Measurements from ENCODE around the gene TJP3. TPM values are rescaled to one million over a fixed set of nuclear protein-coding genes. Genes with fewer than 3 reads are reported as not detected.

Gene TJP3
- total and polyA plus RNA-seq, 7 experiments from 2014 or later: 1.2 to 20.1 (median 16.1) TPM

DNA sequence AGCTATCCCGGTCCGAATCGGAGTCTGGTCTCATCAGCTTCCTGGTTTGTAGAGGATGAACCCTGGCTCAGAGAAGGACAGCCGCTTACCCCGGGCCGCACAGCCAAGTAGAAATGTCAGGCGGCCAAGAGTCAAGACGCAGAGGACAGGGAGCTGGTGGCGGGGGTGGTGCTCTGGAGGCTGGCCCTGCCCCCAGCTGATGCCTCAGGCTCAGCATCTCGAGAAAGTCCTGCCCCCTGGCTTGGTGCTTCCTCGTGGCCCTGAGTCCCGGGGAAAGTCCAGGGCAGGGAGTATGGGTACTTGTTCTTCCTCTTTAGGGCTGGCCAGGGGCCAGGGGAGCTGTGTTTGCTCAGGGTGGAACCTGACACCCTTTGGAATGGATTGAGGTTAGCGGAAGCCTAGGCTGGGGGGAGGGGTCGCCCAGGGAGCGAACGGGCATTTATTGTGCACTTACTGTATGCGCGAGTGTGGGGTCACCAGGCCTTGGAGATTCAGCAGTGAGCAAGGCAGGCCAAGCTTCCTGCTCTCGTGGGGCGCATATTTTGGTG lies 2.2 kb downstream of the TJP3 start:
- no peaks in the 10 kb centered on the region for H3K9me3 Mint-ChIP-seq
- H3K36me3 Mint-ChIP-seq: no peaks in the 10 kb centered on the region
- H3K27me3 Mint-ChIP-seq: peaks cover 0 to 11% (median 0%) of the 10 kb centered on the region in 5 donors
- H3K4me3 Mint-ChIP-seq: no peak overlapping the region
- intact Hi-C loops (cut with micrococcal nuclease): no loop called here
- no peak for DNase-seq
- no peak overlapping the region for H3K27ac ChIP-seq (ENCODE audit: low read depth, low read length)
- no peak overlapping the region for H3K27ac Mint-ChIP-seq
- H3K36me3 ChIP-seq (ENCODE audit: control insufficient read depth in 2 of 3, insufficient read depth in 3 of 3, low read length in 3 of 3): no peaks in the 10 kb centered on the region
- peaks cover 0 to 12% (median 5%) of the 10 kb centered on the region in 7 donors for H3K4me1 Mint-ChIP-seq
- peak; percentile 83 for ATAC-seq
- no peaks in the 10 kb centered on the region for H3K27me3 ChIP-seq (ENCODE audit: control insufficient read depth in 2 of 2, insufficient read depth in 2 of 2, low read length in 2 of 2)
- CTCF ChIA-PET: no interaction called here
- no peaks in the 10 kb centered on the region for H3K9me3 ChIP-seq (ENCODE audit: control insufficient read depth in 2 of 3, low read length in 3 of 3)
- H3K4me1 ChIP-seq (ENCODE audit: control insufficient read depth in 2 of 2, insufficient read depth in 2 of 2, low read length in 2 of 2): no peaks in the 10 kb centered on the region
- H3K4me3 ChIP-seq (ENCODE audit: low read length): no peak overlapping the region
- POLR2A ChIA-PET: interaction anchor here (0.9 kb wide), 1 partner anchor 22 kb away, joined by 3 read pairs; no protein-coding TSS in a partner anchor

DNA sequence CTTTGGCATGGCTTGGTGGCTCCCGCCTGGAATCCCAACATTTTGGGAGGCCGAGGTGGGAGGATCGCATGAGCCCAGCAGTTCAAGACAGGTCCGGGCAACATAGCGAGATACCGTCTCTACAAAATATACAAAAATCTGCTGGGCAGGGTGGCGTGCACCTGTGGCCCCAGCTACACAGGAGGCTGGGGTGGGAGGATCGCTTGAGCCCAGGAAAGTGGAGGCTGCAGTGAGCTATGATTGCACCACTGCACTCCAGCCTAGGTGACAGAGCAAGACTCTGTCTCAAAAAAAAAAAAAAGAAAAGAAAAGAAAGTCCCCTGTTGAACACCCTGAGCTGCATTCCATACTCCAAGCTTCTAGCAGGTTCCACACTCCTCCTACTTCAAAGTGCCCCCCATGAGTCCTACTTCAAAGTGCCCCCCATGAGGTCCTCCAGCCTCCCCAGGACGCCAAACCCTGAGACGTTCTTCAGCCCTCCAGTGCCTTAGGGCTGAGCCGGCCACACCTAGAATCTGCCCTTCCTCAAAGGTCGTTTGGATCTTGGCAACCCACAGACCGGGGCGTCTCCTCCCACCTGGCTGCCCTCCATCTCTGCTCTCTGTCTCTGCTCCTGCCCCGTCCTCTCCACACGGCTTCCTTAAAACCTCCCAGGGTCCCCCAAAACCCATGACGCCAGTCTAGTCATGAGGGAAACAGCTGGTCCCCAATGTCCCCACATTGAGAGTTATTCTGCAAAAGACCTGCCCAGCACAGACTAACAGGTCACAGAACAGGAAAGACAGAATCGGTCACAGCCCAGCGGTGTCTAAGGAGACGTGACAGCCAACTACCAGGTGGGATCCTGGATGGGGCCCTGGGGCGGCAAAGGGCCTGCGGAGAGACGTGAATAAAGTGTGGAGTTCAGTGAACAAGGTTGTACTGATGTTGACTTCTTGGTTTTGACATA lies 4.8 kb downstream of the TJP3 start:
- Histone ChIP-seq H3K27ac (ENCODE audit: low read depth, low read length) (no peak overlapping the region), H3K27me3 (ENCODE audit: control insufficient read depth in 2 of 2, insufficient read depth in 2 of 2, low read length in 2 of 2) (no peaks in the 10 kb centered on the region), H3K4me3 (ENCODE audit: low read length) (no peak overlapping the region), H3K9me3 (ENCODE audit: control insufficient read depth in 2 of 3, low read length in 3 of 3) (no peaks in the 10 kb centered on the region), H3K36me3 (ENCODE audit: control insufficient read depth in 2 of 3, insufficient read depth in 3 of 3, low read length in 3 of 3) (no peaks in the 10 kb centered on the region), H3K4me1 (ENCODE audit: control insufficient read depth in 2 of 2, insufficient read depth in 2 of 2, low read length in 2 of 2) (no peaks in the 10 kb centered on the region)
- Mint-ChIP-seq H3K27me3 (peaks cover 0 to 8% (median 0%) of the 10 kb centered on the region in 5 donors), H3K9me3 (no peaks in the 10 kb centered on the region), H3K27ac (peak overlapping the region in 3 of 9 donors; percentile 24 to 70 (median 41)), H3K36me3 (no peaks in the 10 kb centered on the region), H3K4me3 (no peak overlapping the region), H3K4me1 (peaks cover 0 to 10% (median 5%) of the 10 kb centered on the region in 7 donors)
- no peak for DNase-seq
- POLR2A ChIA-PET: interaction anchor here (0.7 kb wide), 1 partner anchor 31 kb away, joined by 3 read pairs; no protein-coding TSS in a partner anchor
- intact Hi-C loops (cut with micrococcal nuclease): no loop called here
- CTCF ChIA-PET: no interaction called here
- ATAC-seq: peak; percentile 14

DNA sequence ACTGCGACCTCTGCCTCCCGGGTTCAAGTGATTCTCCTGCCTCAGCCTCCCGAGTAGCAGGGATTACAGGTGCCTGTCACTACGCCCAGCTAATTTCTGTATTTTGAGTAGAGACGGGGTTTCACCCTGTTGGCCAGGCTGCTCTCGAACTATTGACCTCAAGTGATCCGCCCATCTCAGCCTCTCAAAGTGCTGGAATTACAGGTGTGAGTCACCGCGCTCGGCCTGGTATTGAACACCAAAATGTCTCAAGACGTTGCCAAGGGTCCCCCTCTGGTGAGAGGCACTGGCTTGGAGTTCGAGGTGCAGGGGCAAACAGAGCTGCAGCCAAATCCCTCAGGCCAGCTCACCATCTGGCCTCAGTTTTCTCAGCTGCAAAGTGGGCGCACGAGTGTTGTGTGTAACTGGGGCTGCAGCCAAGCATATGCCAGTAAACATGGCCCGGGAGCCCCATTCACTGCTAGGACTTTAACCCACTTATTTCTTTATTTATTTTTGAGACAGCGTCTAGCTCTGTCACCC lies 8.0 kb downstream of the TJP3 start:
- ATAC-seq (no peak), DNase-seq (no peak)
- H3K27ac Mint-ChIP-seq: no peak overlapping the region
- Histone ChIP-seq H3K27me3 (ENCODE audit: control insufficient read depth in 2 of 2, insufficient read depth in 2 of 2, low read length in 2 of 2) (peaks cover 0 to 1% of the 10 kb centered on the region in 2 donors), H3K4me3 (ENCODE audit: low read length) (no peak overlapping the region), H3K4me1 (ENCODE audit: control insufficient read depth in 2 of 2, insufficient read depth in 2 of 2, low read length in 2 of 2) (peaks cover 5% of the 10 kb centered on the region in 2 donors), H3K27ac (ENCODE audit: low read depth, low read length) (no peak overlapping the region), H3K9me3 (ENCODE audit: control insufficient read depth in 2 of 3, low read length in 3 of 3) (no peaks in the 10 kb centered on the region), H3K36me3 (ENCODE audit: control insufficient read depth in 2 of 3, insufficient read depth in 3 of 3, low read length in 3 of 3) (no peaks in the 10 kb centered on the region)
- H3K9me3 Mint-ChIP-seq: no peaks in the 10 kb centered on the region
- intact Hi-C loops (cut with micrococcal nuclease): no loop called here
- POLR2A ChIA-PET: interaction anchor here (0.6 to 0.8 kb wide), 3 partner anchors 10 to 245 kb away, joined by 3 to 8 read pairs (median 3); partner anchors contain the start of genes APBA3 and MRPL54
- CTCF ChIA-PET: no interaction called here
- H3K36me3 Mint-ChIP-seq: no peaks in the 10 kb centered on the region
- H3K27me3 Mint-ChIP-seq: peaks cover 0 to 25% (median 0%) of the 10 kb centered on the region in 5 donors
- H3K4me3 Mint-ChIP-seq: no peak overlapping the region
- H3K4me1 Mint-ChIP-seq: peaks cover 0 to 13% (median 5%) of the 10 kb centered on the region in 7 donors

DNA sequence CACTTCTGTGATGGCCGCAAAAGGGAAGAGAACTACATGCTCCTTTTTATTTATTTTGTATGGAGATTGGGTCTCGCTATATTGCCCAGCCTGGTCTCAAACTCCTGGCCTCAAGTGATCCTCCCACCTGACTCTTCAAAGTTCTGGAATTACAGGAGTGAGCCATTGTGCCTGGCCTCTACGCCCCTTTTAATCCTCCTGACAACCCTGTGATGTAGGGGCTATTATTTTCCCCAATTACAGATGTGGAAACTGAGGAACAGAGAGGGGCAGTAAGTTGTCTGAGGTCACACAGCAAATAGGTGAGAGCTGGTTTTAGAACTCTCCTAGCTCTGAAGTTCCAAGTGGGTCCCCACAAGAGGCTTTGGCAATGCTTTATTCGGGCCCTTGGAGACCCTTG lies 11.7 kb downstream of the TJP3 start:
- no peak for ATAC-seq
- Mint-ChIP-seq H3K36me3 (no peaks in the 10 kb centered on the region), H3K9me3 (no peaks in the 10 kb centered on the region), H3K27ac (no peak overlapping the region), H3K4me3 (peak overlapping the region in 1 of 10 donors; percentile 81), H3K4me1 (peaks cover 0 to 21% (median 8%) of the 10 kb centered on the region in 7 donors), H3K27me3 (peaks cover 0 to 49% (median 0%) of the 10 kb centered on the region in 5 donors)
- peaks cover 0 to 3% of the 10 kb centered on the region in 2 donors for H3K27me3 ChIP-seq (ENCODE audit: control insufficient read depth in 2 of 2, insufficient read depth in 2 of 2, low read length in 2 of 2)
- ChIA-PET POLR2A (interaction anchor here (0.7 kb wide), 1 partner anchor 43 kb away, joined by 3 read pairs; the partner anchor contains the start of gene MRPL54), CTCF (interaction anchor here (0.6 to 1.5 kb wide), 5 partner anchors 19 to 507 kb away, joined by 3 to 5 read pairs (median 3); no protein-coding TSS in a partner anchor)
- intact Hi-C loops (cut with micrococcal nuclease): loop anchor here in 1 of 2 donors (2.0 kb wide), 2 partner anchors 19 to 103 kb away; partner anchors contain the start of gene PIP5K1C
- peaks cover 9 to 15% of the 10 kb centered on the region in 2 donors for H3K4me1 ChIP-seq (ENCODE audit: control insufficient read depth in 2 of 2, insufficient read depth in 2 of 2, low read length in 2 of 2)
- no peak overlapping the region for H3K27ac ChIP-seq (ENCODE audit: low read depth, low read length)
- no peak for DNase-seq
- H3K4me3 ChIP-seq (ENCODE audit: low read length): no peak overlapping the region
- no peaks in the 10 kb centered on the region for H3K9me3 ChIP-seq (ENCODE audit: control insufficient read depth in 2 of 3, low read length in 3 of 3)
- no peaks in the 10 kb centered on the region for H3K36me3 ChIP-seq (ENCODE audit: control insufficient read depth in 2 of 3, insufficient read depth in 3 of 3, low read length in 3 of 3)

DNA sequence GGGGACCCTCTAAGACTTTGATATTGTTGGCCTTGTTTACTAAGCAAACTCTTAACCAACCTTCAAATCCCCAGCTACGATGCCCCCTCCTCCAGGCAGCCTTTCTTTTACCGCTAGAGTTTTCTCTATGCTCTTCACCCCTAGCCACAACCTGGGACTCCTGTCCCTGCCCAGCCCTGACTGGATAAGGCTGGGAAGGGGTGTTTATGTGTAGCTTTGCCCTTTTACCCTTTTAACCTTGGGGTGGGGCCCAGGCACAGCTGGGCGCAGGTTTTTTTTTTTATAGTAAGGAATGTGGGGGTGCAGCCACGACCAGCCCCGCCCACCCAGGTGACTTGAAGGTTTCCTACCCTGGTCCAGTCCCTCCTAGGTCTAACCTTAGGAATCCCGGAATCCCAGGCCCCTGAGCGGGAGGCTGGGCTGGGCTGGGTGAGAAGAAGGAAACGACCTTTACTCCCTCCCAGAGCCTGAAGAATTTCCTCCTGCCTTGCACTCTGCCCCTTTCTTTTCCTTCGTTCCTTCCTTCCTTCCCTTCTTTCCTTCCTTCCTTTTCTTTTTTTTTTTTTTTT lies 12.2 kb downstream of the TJP3 start:
- Histone ChIP-seq H3K4me3 (ENCODE audit: low read length) (no peak overlapping the region), H3K27ac (ENCODE audit: low read depth, low read length) (no peak overlapping the region), H3K9me3 (ENCODE audit: control insufficient read depth in 2 of 3, low read length in 3 of 3) (no peaks in the 10 kb centered on the region), H3K36me3 (ENCODE audit: control insufficient read depth in 2 of 3, insufficient read depth in 3 of 3, low read length in 3 of 3) (no peaks in the 10 kb centered on the region), H3K4me1 (ENCODE audit: control insufficient read depth in 2 of 2, insufficient read depth in 2 of 2, low read length in 2 of 2) (peaks cover 9 to 15% of the 10 kb centered on the region in 2 donors), H3K27me3 (ENCODE audit: control insufficient read depth in 2 of 2, insufficient read depth in 2 of 2, low read length in 2 of 2) (peaks cover 0 to 3% of the 10 kb centered on the region in 2 donors)
- peaks cover 0 to 21% (median 8%) of the 10 kb centered on the region in 7 donors for H3K4me1 Mint-ChIP-seq
- CTCF ChIA-PET: interaction anchor here (0.6 to 2.3 kb wide), 6 partner anchors 18 to 507 kb away, joined by 3 to 9 read pairs (median 3); partner anchors contain the start of gene MRPL54
- no peak for DNase-seq
- no peaks in the 10 kb centered on the region for H3K9me3 Mint-ChIP-seq
- H3K27ac Mint-ChIP-seq: no peak overlapping the region
- no peaks in the 10 kb centered on the region for H3K36me3 Mint-ChIP-seq
- H3K27me3 Mint-ChIP-seq: peaks cover 0 to 54% (median 0%) of the 10 kb centered on the region in 5 donors
- ATAC-seq: no peak
- POLR2A ChIA-PET: interaction anchor here (0.7 kb wide), 1 partner anchor 42 kb away, joined by 3 read pairs; the partner anchor contains the start of gene MRPL54
- peak overlapping the region in 5 of 10 donors; percentile 26 to 87 (median 84) for H3K4me3 Mint-ChIP-seq
- intact Hi-C loops (cut with micrococcal nuclease): loop anchor here in 1 of 2 donors (2.0 kb wide), 1 partner anchor 20 kb away; the partner anchor contains the start of gene PIP5K1C

Measured in naive thymus-derived CD4-positive, alpha-beta T cell (primary cell).